ENCODE results near the gene BBS9. TPM values are rescaled to one million over a fixed set of nuclear protein-coding genes. Genes with fewer than 3 reads are reported as not detected.

BBS9 gene
- total and polyA plus RNA-seq, 2 donors (not counting 1 experiment from before 2014, with no cell fraction given), result 8.4 to 45.2 TPM

GRCh38 chr7:33582104-33582503, 452.7 kb downstream of the BBS9 start:
- H3K27ac ChIP-seq (ENCODE audit: low read length in 2 of 2), result no peak overlapping the region
- no peaks in the 10 kb centered on the region for H3K4me1 Mint-ChIP-seq
- ATAC-seq (ENCODE audit: low read depth), result no peak
- H3K9me3 ChIP-seq (ENCODE audit: control extremely low read depth in 1 of 3, control insufficient read depth in 2 of 3, insufficient read depth in 1 of 3, low read length in 2 of 3), result no peaks in the 10 kb centered on the region
- ChIA-PET CTCF (no interaction called here), POLR2A (no interaction called here)
- H3K27me3 Mint-ChIP-seq, result no peaks in the 10 kb centered on the region
- no peak overlapping the region for H3K9ac ChIP-seq (ENCODE audit: low read length)
- intact Hi-C loops (cut with micrococcal nuclease), result no loop called here
- no peak overlapping the region for H3K4me3 ChIP-seq (ENCODE audit: control extremely low read depth in 1 of 5, extremely low read depth in 1 of 5, insufficient read depth in 1 of 5, low read depth in 2 of 5, low read length in 4 of 5)
- no peak overlapping the region for H3K4me2 ChIP-seq (replicated peaks; ENCODE audit: low read depth, low read length, poor library complexity, severe bottlenecking)
- H3K4me1 ChIP-seq (ENCODE audit: control insufficient read depth in 2 of 2, insufficient read depth in 2 of 2, low read length in 2 of 2), result no peaks in the 10 kb centered on the region
- H4K20me1 ChIP-seq (ENCODE audit: control insufficient read depth, insufficient read depth, low read length, poor library complexity, severe bottlenecking), result no peaks in the 10 kb centered on the region
- no peak overlapping the region for H3K4me3 Mint-ChIP-seq
- WGBS (ENCODE audit: insufficient coverage), result 40% methylated on average over 1 of the region's 1 CpG
- no peaks in the 10 kb centered on the region for H3K36me3 ChIP-seq (replicated peaks in 1 of 2; ENCODE audit: control extremely low read depth in 1 of 2, control insufficient read depth in 1 of 2, extremely low read depth in 1 of 2, insufficient read depth in 2 of 2, low read length in 1 of 2)
- no peak overlapping the region for H2AFZ ChIP-seq (ENCODE audit: insufficient read depth, low read depth, low read length, poor library complexity, severe bottlenecking)
- TF ChIP-seq CTCF (IDR thresholded peaks at IDR 0.05) (no peak), EZH2 (IDR thresholded peaks at IDR 0.05; ENCODE audit: borderline replicate concordance, insufficient read depth, low read depth, low read length, poor library complexity, severe bottlenecking) (no peak)
- no peak overlapping the region for H3K27ac Mint-ChIP-seq
- no peaks in the 10 kb centered on the region for H3K27me3 ChIP-seq (replicated peaks in 1 of 4; ENCODE audit: control extremely low read depth in 1 of 4, control insufficient read depth in 3 of 4, insufficient read depth in 4 of 4, low read length in 3 of 4)
- H3K79me2 ChIP-seq (ENCODE audit: control insufficient read depth, insufficient read depth, low read length), result no peaks in the 10 kb centered on the region
- H3K9me3 Mint-ChIP-seq (ENCODE audit: insufficient read depth), result no peaks in the 10 kb centered on the region
- DNase-seq, result no peak

GRCh38 chr7:33582533-33582932, 453.2 kb downstream of the BBS9 start:
- POLR2A ChIA-PET, result no interaction called here
- WGBS (ENCODE audit: insufficient coverage), result no CpG with 5 or more reads among the region's 1 CpG
- H2AFZ ChIP-seq (ENCODE audit: insufficient read depth, low read depth, low read length, poor library complexity, severe bottlenecking), result no peak overlapping the region
- no peak overlapping the region for H3K4me3 Mint-ChIP-seq
- no peak overlapping the region for H3K27ac Mint-ChIP-seq
- DNase-seq (no peak), ATAC-seq (ENCODE audit: low read depth) (no peak)
- no peaks in the 10 kb centered on the region for H3K79me2 ChIP-seq (ENCODE audit: control insufficient read depth, insufficient read depth, low read length)
- H3K9ac ChIP-seq (ENCODE audit: low read length), result no peak overlapping the region
- no peak overlapping the region for H3K4me2 ChIP-seq (replicated peaks; ENCODE audit: low read depth, low read length, poor library complexity, severe bottlenecking)
- no peaks in the 10 kb centered on the region for H3K4me1 ChIP-seq (ENCODE audit: control insufficient read depth in 2 of 2, insufficient read depth in 2 of 2, low read length in 2 of 2)
- intact Hi-C loops (cut with micrococcal nuclease), result no loop called here
- CTCF ChIA-PET, result no interaction called here
- TF ChIP-seq CTCF (IDR thresholded peaks at IDR 0.05) (no peak), EZH2 (IDR thresholded peaks at IDR 0.05; ENCODE audit: borderline replicate concordance, insufficient read depth, low read depth, low read length, poor library complexity, severe bottlenecking) (no peak)
- no peak overlapping the region for H3K27ac ChIP-seq (ENCODE audit: low read length in 2 of 2)
- H3K4me1 Mint-ChIP-seq, result no peaks in the 10 kb centered on the region
- no peaks in the 10 kb centered on the region for H3K27me3 ChIP-seq (replicated peaks in 1 of 4; ENCODE audit: control extremely low read depth in 1 of 4, control insufficient read depth in 3 of 4, insufficient read depth in 4 of 4, low read length in 3 of 4)
- H3K9me3 ChIP-seq (ENCODE audit: control extremely low read depth in 1 of 3, control insufficient read depth in 2 of 3, insufficient read depth in 1 of 3, low read length in 2 of 3), result no peaks in the 10 kb centered on the region
- H3K9me3 Mint-ChIP-seq (ENCODE audit: insufficient read depth), result no peaks in the 10 kb centered on the region
- no peaks in the 10 kb centered on the region for H3K27me3 Mint-ChIP-seq
- no peak overlapping the region for H3K4me3 ChIP-seq (ENCODE audit: control extremely low read depth in 1 of 5, extremely low read depth in 1 of 5, insufficient read depth in 1 of 5, low read depth in 2 of 5, low read length in 4 of 5)
- no peaks in the 10 kb centered on the region for H4K20me1 ChIP-seq (ENCODE audit: control insufficient read depth, insufficient read depth, low read length, poor library complexity, severe bottlenecking)
- no peaks in the 10 kb centered on the region for H3K36me3 ChIP-seq (replicated peaks in 1 of 2; ENCODE audit: control extremely low read depth in 1 of 2, control insufficient read depth in 1 of 2, extremely low read depth in 1 of 2, insufficient read depth in 2 of 2, low read length in 1 of 2)

All from B cell (primary cell).